ENCODE measurements around the gene PTPRT.
"Not testable (repeated sequence)": the region's sequence is repeated elsewhere in the genome, so short reads cannot be mapped to it uniquely, and the experiment has no call there.

The PTPRT gene

GRCh38 chr20:42900764-42901163, 288.9 kb downstream of the PTPRT start:
- H3K4me3 Mint-ChIP-seq; H3K4me1 Mint-ChIP-seq; H3K27ac Mint-ChIP-seq (ENCODE audit: low read depth); DNase-seq (ENCODE audit: low spot score in 2 of 2); H3K36me3 Mint-ChIP-seq (ENCODE audit: insufficient read depth); ATAC-seq (replicated peaks; ENCODE audit: extremely low read depth, poor library complexity, severe bottlenecking); H3K27me3 Mint-ChIP-seq: not testable (repeated sequence)
- peaks cover 14% of the 10 kb centered on the region for H3K9me3 Mint-ChIP-seq

- Mint-ChIP-seq H3K9me3 (peaks cover 13% of the 10 kb centered on the region), H3K4me1 (no peaks in the 10 kb centered on the region), H3K36me3 (ENCODE audit: insufficient read depth) (no peaks in the 10 kb centered on the region), H3K27ac (ENCODE audit: low read depth) (no peak overlapping the region), H3K4me3 (no peak overlapping the region), H3K27me3 (no peaks in the 10 kb centered on the region)
- ATAC-seq (replicated peaks; ENCODE audit: extremely low read depth, poor library complexity, severe bottlenecking) (no peak), DNase-seq (ENCODE audit: low spot score in 2 of 2) (no peak)
These were observed 294.7 kb downstream of the PTPRT start for GRCh38 chr20:42895020-42895419.

- peaks cover 9% of the 10 kb centered on the region for H3K9me3 Mint-ChIP-seq
- H3K36me3 Mint-ChIP-seq (ENCODE audit: insufficient read depth) = no peaks in the 10 kb centered on the region
- H3K27ac Mint-ChIP-seq (ENCODE audit: low read depth) = no peak overlapping the region
- ATAC-seq (replicated peaks; ENCODE audit: extremely low read depth, poor library complexity, severe bottlenecking) (no peak), DNase-seq (ENCODE audit: low spot score in 2 of 2) (no peak)
- no peaks in the 10 kb centered on the region for H3K4me1 Mint-ChIP-seq
- H3K4me3 Mint-ChIP-seq = no peak overlapping the region
- no peaks in the 10 kb centered on the region for H3K27me3 Mint-ChIP-seq
These were observed 295.2 kb downstream of the PTPRT start for GRCh38 chr20:42894483-42894882.

- no peaks in the 10 kb centered on the region for H3K27me3 Mint-ChIP-seq
- H3K27ac Mint-ChIP-seq (ENCODE audit: low read depth) = no peak overlapping the region
- H3K9me3 Mint-ChIP-seq = peaks cover 5% of the 10 kb centered on the region
- no peaks in the 10 kb centered on the region for H3K4me1 Mint-ChIP-seq
- H3K4me3 Mint-ChIP-seq = no peak overlapping the region
- DNase-seq (ENCODE audit: low spot score in 2 of 2) = no peak
- ATAC-seq (replicated peaks; ENCODE audit: extremely low read depth, poor library complexity, severe bottlenecking) = no peak
- H3K36me3 Mint-ChIP-seq (ENCODE audit: insufficient read depth) = no peaks in the 10 kb centered on the region
These were observed 300.2 kb downstream of the PTPRT start for GRCh38 chr20:42889517-42889916.

- no peaks in the 10 kb centered on the region for H3K36me3 Mint-ChIP-seq (ENCODE audit: insufficient read depth)
- ATAC-seq (replicated peaks; ENCODE audit: extremely low read depth, poor library complexity, severe bottlenecking) (no peak), DNase-seq (ENCODE audit: low spot score in 2 of 2) (no peak)
- H3K4me1 Mint-ChIP-seq = no peaks in the 10 kb centered on the region
- H3K27ac Mint-ChIP-seq (ENCODE audit: low read depth) = no peak overlapping the region
- H3K9me3 Mint-ChIP-seq = peaks cover 12% of the 10 kb centered on the region
- H3K4me3 Mint-ChIP-seq = no peak overlapping the region
- H3K27me3 Mint-ChIP-seq = no peaks in the 10 kb centered on the region
These were observed 302.4 kb downstream of the PTPRT start for GRCh38 chr20:42887281-42887680.

- no peak overlapping the region for H3K4me3 Mint-ChIP-seq
- no peak overlapping the region for H3K27ac Mint-ChIP-seq (ENCODE audit: low read depth)
- no peaks in the 10 kb centered on the region for H3K4me1 Mint-ChIP-seq
- no peaks in the 10 kb centered on the region for H3K27me3 Mint-ChIP-seq
- ATAC-seq (replicated peaks; ENCODE audit: extremely low read depth, poor library complexity, severe bottlenecking) = no peak
- no peak for DNase-seq (ENCODE audit: low spot score in 2 of 2)
- no peaks in the 10 kb centered on the region for H3K36me3 Mint-ChIP-seq (ENCODE audit: insufficient read depth)
- H3K9me3 Mint-ChIP-seq = peaks cover 12% of the 10 kb centered on the region
These were observed 302.9 kb downstream of the PTPRT start for GRCh38 chr20:42886801-42887200.

GRCh38 chr20:42886046-42886445, 303.7 kb downstream of the PTPRT start:
- Mint-ChIP-seq H3K4me1 (no peaks in the 10 kb centered on the region), H3K36me3 (ENCODE audit: insufficient read depth) (no peaks in the 10 kb centered on the region), H3K27ac (ENCODE audit: low read depth) (no peak overlapping the region), H3K9me3 (peaks cover 12% of the 10 kb centered on the region), H3K4me3 (no peak overlapping the region), H3K27me3 (no peaks in the 10 kb centered on the region)
- no peak for ATAC-seq (replicated peaks; ENCODE audit: extremely low read depth, poor library complexity, severe bottlenecking)
- DNase-seq (ENCODE audit: low spot score in 2 of 2) = no peak

- H3K4me3 Mint-ChIP-seq = no peak overlapping the region
- no peak for DNase-seq (ENCODE audit: low spot score in 2 of 2)
- no peaks in the 10 kb centered on the region for H3K36me3 Mint-ChIP-seq (ENCODE audit: insufficient read depth)
- no peaks in the 10 kb centered on the region for H3K27me3 Mint-ChIP-seq
- H3K4me1 Mint-ChIP-seq = no peaks in the 10 kb centered on the region
- no peak for ATAC-seq (replicated peaks; ENCODE audit: extremely low read depth, poor library complexity, severe bottlenecking)
- H3K27ac Mint-ChIP-seq (ENCODE audit: low read depth) = no peak overlapping the region
- H3K9me3 Mint-ChIP-seq = no peaks in the 10 kb centered on the region
These were observed 314.1 kb downstream of the PTPRT start for GRCh38 chr20:42875581-42875980.

GRCh38 chr20:42873259-42873658, 316.4 kb downstream of the PTPRT start:
- Mint-ChIP-seq H3K9me3 (peaks cover 5% of the 10 kb centered on the region), H3K4me3 (no peak overlapping the region), H3K4me1 (no peaks in the 10 kb centered on the region), H3K27me3 (no peaks in the 10 kb centered on the region), H3K36me3 (ENCODE audit: insufficient read depth) (no peaks in the 10 kb centered on the region), H3K27ac (ENCODE audit: low read depth) (no peak overlapping the region)
- ATAC-seq (replicated peaks; ENCODE audit: extremely low read depth, poor library complexity, severe bottlenecking) = no peak
- no peak for DNase-seq (ENCODE audit: low spot score in 2 of 2)

GRCh38 chr20:42864116-42864515, 325.6 kb downstream of the PTPRT start:
- H3K36me3 Mint-ChIP-seq (ENCODE audit: insufficient read depth) = no peaks in the 10 kb centered on the region
- H3K4me1 Mint-ChIP-seq = no peaks in the 10 kb centered on the region
- no peak overlapping the region for H3K27ac Mint-ChIP-seq (ENCODE audit: low read depth)
- DNase-seq (ENCODE audit: low spot score in 2 of 2) = no peak
- H3K4me3 Mint-ChIP-seq = no peak overlapping the region
- ATAC-seq (replicated peaks; ENCODE audit: extremely low read depth, poor library complexity, severe bottlenecking) = no peak
- peaks cover 13% of the 10 kb centered on the region for H3K9me3 Mint-ChIP-seq
- no peaks in the 10 kb centered on the region for H3K27me3 Mint-ChIP-seq

GRCh38 chr20:42862446-42862845, 327.3 kb downstream of the PTPRT start:
- no peaks in the 10 kb centered on the region for H3K4me1 Mint-ChIP-seq
- no peaks in the 10 kb centered on the region for H3K36me3 Mint-ChIP-seq (ENCODE audit: insufficient read depth)
- ATAC-seq (replicated peaks; ENCODE audit: extremely low read depth, poor library complexity, severe bottlenecking) (no peak), DNase-seq (ENCODE audit: low spot score in 2 of 2) (no peak)
- H3K4me3 Mint-ChIP-seq = no peak overlapping the region
- no peaks in the 10 kb centered on the region for H3K27me3 Mint-ChIP-seq
- peaks cover 5% of the 10 kb centered on the region for H3K9me3 Mint-ChIP-seq
- H3K27ac Mint-ChIP-seq (ENCODE audit: low read depth) = no peak overlapping the region

GRCh38 chr20:42857446-42857845, 332.3 kb downstream of the PTPRT start:
- DNase-seq (ENCODE audit: low spot score in 2 of 2) (no peak), ATAC-seq (replicated peaks; ENCODE audit: extremely low read depth, poor library complexity, severe bottlenecking) (no peak)
- H3K27ac Mint-ChIP-seq (ENCODE audit: low read depth) = no peak overlapping the region
- H3K9me3 Mint-ChIP-seq = no peaks in the 10 kb centered on the region
- H3K4me1 Mint-ChIP-seq = no peaks in the 10 kb centered on the region
- H3K27me3 Mint-ChIP-seq = no peaks in the 10 kb centered on the region
- H3K4me3 Mint-ChIP-seq = no peak overlapping the region
- no peaks in the 10 kb centered on the region for H3K36me3 Mint-ChIP-seq (ENCODE audit: insufficient read depth)

GRCh38 chr20:42855896-42856295, 333.8 kb downstream of the PTPRT start:
- H3K27ac Mint-ChIP-seq (ENCODE audit: low read depth) = no peak overlapping the region
- ATAC-seq (replicated peaks; ENCODE audit: extremely low read depth, poor library complexity, severe bottlenecking) (no peak), DNase-seq (ENCODE audit: low spot score in 2 of 2) (no peak)
- H3K27me3 Mint-ChIP-seq = no peaks in the 10 kb centered on the region
- H3K9me3 Mint-ChIP-seq = peaks cover 3% of the 10 kb centered on the region
- H3K4me1 Mint-ChIP-seq = no peaks in the 10 kb centered on the region
- no peaks in the 10 kb centered on the region for H3K36me3 Mint-ChIP-seq (ENCODE audit: insufficient read depth)
- no peak overlapping the region for H3K4me3 Mint-ChIP-seq

- DNase-seq (ENCODE audit: low spot score in 2 of 2) (no peak), ATAC-seq (replicated peaks; ENCODE audit: extremely low read depth, poor library complexity, severe bottlenecking) (no peak)
- H3K36me3 Mint-ChIP-seq (ENCODE audit: insufficient read depth) = no peaks in the 10 kb centered on the region
- no peaks in the 10 kb centered on the region for H3K27me3 Mint-ChIP-seq
- peaks cover 12% of the 10 kb centered on the region for H3K9me3 Mint-ChIP-seq
- no peak overlapping the region for H3K4me3 Mint-ChIP-seq
- H3K4me1 Mint-ChIP-seq = no peaks in the 10 kb centered on the region
- no peak overlapping the region for H3K27ac Mint-ChIP-seq (ENCODE audit: low read depth)
These were observed 337.0 kb downstream of the PTPRT start for GRCh38 chr20:42852691-42853090.
